AG04450 (cell line): Measurements from ENCODE around the gene TTC6. TPM values are rescaled to one million over a fixed set of nuclear protein-coding genes. Genes with fewer than 3 reads are reported as not detected.

Experiments used
- CTCF ChIA-PET: fragments of 300-600, 350-600 bp; formaldehyde crosslinking; extraction: SDS; loops from one replicate; lab custom pipeline; 2022; ENCODE audit warnings: antibody characterized with exemption, inconsistent platforms; lab: Charles Lee
- POLR2A ChIA-PET: fragments of 350-600 bp; formaldehyde crosslinking; extraction: SDS; loops from one replicate; lab custom pipeline; 2021; ENCODE audit warnings: antibody characterized with exemption, inconsistent platforms; lab: Yijun Ruan, JAX
- DNase-seq: peaks from one replicate; pipeline ENCODE4 v3.0.0-alpha.2; 2011; ENCODE audit warnings: low read depth, low spot score
- H3K27ac ChIP-seq: one replicate; pipeline ENCODE4 v1.5.1; 2012; ENCODE audit warnings: low read depth, low read length, control low read depth
- H3K27me3 ChIP-seq: one replicate; pipeline ENCODE4 v1.6.0; 2012; ENCODE audit warnings: low read length; ENCODE audit not compliant: control insufficient read depth, insufficient read depth
- H3K4me3 ChIP-seq: 2 replicates; pipeline ENCODE4 v1.5.1; 2011; ENCODE audit warnings: mild to moderate bottlenecking, low read depth, low read length, control low read depth
- H3K9me3 ChIP-seq: 2 replicates; pipeline ENCODE4 v1.5.1; 2012; ENCODE audit warnings: low read length; ENCODE audit not compliant: control insufficient read depth, insufficient read depth
- polyA plus RNA-seq: library from polyadenylated mRNA; depleted of rRNA; stranded (reverse); fragments of >200 nt; gene quantifications from 2 replicates; pipeline ENCODE4 v1.2.3, GENCODE V29; 2011
- TF ChIP-seq, protein P1 (sequence below): IDR thresholded peaks from 2 replicates; pipeline ENCODE4 v1.5.1; 2011; ENCODE audit warnings: low read depth, low read length, control low read depth, inconsistent platforms

Gene TTC6
- polyA plus RNA-seq, 1 experiment, result not detected

DNA sequence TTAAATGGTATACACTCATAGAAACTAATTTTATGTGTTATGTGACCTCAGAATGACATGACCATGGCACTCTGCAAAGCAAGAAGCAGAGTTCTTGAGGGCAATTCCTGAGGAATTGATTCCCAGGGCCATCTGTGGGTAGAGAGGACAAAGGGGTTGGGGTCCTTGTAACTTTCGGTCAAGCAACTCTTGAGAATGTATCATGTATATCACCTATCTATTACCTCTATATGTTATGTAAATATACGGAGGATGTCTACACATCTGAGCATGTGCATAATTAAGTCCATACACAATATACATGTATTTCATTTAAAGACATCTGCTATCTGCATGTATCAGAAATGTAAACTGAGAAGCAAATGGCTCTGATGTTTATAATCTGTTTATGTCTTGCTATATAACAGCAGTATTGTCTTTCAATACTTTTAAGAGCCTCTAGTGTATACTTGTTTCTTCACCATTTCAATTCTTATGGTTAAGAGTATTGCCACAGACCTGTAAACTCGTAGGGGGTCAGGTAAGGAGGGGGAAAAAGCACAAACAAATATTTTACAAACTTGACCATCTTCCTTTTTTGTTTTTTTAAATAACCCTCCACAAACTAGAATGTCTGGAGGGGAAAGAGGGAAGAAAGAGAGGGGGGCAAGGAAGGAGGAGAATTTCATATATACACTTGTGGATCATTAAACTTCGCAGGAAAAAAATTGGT, 4.8 kb upstream of the TTC6 start:
- H3K27me3 ChIP-seq, result peaks cover 76% of the 10 kb centered on the region
- no peak overlapping the region for H3K27ac ChIP-seq
- TF ChIP-seq, protein P1, sequence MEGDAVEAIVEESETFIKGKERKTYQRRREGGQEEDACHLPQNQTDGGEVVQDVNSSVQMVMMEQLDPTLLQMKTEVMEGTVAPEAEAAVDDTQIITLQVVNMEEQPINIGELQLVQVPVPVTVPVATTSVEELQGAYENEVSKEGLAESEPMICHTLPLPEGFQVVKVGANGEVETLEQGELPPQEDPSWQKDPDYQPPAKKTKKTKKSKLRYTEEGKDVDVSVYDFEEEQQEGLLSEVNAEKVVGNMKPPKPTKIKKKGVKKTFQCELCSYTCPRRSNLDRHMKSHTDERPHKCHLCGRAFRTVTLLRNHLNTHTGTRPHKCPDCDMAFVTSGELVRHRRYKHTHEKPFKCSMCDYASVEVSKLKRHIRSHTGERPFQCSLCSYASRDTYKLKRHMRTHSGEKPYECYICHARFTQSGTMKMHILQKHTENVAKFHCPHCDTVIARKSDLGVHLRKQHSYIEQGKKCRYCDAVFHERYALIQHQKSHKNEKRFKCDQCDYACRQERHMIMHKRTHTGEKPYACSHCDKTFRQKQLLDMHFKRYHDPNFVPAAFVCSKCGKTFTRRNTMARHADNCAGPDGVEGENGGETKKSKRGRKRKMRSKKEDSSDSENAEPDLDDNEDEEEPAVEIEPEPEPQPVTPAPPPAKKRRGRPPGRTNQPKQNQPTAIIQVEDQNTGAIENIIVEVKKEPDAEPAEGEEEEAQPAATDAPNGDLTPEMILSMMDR, result no peak
- ChIA-PET POLR2A (no interaction called here), CTCF (interaction anchor here (0.6 to 1.8 kb wide), 4 partner anchors 8 to 360 kb away, joined by 3 to 7 read pairs (median 4); no protein-coding TSS in a partner anchor)
- H3K9me3 ChIP-seq, result peaks cover 22% of the 10 kb centered on the region; the same call in 1 of the 2 replicates
- no peak overlapping the region for H3K4me3 ChIP-seq
- no peak for DNase-seq

DNA sequence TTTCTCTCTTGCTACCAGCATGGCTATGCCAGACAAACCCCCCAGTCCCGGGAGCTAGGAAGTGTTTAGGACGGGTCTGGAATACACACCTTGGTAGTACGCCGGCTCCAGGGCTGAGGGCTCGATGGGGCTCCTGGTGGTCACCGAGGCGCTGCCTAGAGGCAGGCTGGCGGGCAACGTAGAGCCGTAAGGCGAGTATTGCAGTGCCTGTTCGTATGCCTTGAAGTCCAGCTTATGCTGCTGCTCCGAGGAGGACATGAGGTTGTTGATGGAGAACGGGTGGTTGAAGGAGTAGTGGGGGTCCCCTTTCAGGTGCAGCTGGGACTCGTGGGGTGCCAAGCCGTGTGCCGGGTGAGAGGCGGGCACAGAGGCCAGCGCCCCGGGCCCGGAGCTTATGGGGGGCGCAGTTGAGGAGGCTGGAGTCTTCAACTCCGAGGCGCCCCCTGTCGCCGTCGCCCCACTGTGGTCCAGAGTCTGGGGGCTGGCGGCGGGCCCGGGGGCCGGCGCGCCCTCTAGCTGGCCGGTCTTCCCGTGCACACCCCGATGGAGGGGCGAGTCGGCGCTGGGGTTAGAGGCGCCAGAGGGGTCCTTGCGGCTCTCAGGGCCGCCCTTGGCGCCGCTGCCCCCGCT, 4.0 kb upstream of the TTC6 start:
- POLR2A ChIA-PET, result no interaction called here
- Histone ChIP-seq H3K27me3 (peaks cover 76% of the 10 kb centered on the region), H3K9me3 (peaks cover 22% of the 10 kb centered on the region; the same call in 1 of the 2 replicates), H3K27ac (no peak overlapping the region), H3K4me3 (no peak overlapping the region)
- TF ChIP-seq, protein P1, result no peak
- no peak for DNase-seq
- CTCF ChIA-PET, result interaction anchor here (0.6 to 1.1 kb wide), 3 partner anchors 117 to 360 kb away, joined by 3 to 4 read pairs (median 3); no protein-coding TSS in a partner anchor

DNA sequence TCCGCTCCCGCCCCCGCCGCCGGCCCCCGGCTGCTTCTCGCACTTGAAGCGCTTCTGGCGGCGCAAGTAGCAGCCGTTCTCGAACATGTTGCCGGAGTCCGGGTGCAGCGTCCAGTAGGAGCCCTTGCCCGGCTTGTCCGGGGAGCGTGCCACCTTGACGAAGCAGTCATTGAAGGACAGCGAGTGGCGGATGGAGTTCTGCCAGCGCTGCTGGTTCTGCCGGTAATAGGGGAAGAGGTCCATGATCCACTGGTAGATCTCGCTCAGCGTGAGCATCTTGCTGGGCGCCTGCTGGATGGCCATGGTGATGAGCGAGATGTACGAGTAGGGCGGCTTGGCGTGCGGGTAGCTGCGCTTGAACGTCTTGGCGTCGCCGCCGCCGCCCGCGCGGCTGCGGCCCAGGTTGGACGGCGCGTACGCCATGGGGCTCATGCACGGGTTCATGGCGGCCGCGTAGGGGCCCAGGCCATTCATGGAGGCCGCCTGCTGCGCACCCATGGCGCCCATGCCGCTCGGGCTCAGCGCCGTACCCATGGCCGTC, 3.4 kb upstream of the TTC6 start:
- H3K27me3 ChIP-seq, result peaks cover 77% of the 10 kb centered on the region
- no peak for DNase-seq
- H3K9me3 ChIP-seq, result peaks cover 22% of the 10 kb centered on the region; the same call in 1 of the 2 replicates
- TF ChIP-seq, protein P1, result no peak
- no peak overlapping the region for H3K4me3 ChIP-seq
- no peak overlapping the region for H3K27ac ChIP-seq
- ChIA-PET CTCF (interaction anchor here (0.5 to 1.1 kb wide), 2 partner anchors 117 to 393 kb away, joined by 3 to 6 read pairs; no protein-coding TSS in a partner anchor), POLR2A (no interaction called here)

DNA sequence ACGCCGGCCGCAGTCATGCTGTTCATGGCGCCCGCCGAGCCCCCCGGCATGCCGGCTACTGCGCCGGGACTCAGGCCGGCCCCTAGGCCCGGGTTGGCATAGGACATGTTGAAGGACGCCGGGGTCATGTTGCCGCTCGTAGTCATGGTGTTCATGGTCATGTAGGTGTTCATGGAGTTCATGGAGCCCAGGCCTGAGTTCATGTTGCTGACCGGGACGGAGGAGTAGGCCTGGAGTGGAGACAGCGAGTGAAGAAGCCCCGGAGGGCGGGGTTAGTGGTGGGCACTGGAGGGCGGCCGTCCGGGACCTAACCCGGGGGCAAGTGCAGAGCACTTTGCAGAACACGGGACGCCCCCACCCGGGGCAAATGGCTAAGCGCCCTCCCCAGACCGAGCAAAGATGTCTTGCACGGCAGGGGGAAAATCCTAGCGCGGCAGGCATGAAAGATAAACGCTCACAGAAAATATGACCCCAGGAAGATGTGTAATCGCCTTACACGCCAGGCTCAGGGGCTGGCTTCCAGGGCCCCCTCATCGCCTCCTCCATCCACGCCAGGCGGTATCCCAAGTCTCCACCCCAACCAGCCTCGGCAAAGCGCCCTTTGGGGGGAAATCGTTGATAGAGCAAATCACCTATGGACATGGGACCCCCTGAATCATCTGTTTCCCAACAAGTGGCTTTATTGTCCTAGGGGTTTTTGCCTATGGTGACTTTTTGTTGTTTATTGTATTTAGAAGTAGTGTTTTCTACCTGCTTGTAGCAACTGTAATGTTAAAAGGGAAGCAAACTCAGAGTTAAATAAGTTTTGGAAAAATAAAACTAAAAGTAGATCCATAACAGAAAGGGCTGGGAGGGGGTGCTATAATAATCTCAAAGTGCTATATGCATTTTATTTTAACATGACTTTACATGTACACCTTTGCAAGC, 2.7 kb upstream of the TTC6 start:
- H3K9me3 ChIP-seq, result peaks cover 22% of the 10 kb centered on the region; the same call in 1 of the 2 replicates
- no peak for DNase-seq
- TF ChIP-seq, protein P1, result no peak
- H3K27me3 ChIP-seq, result peaks cover 77% of the 10 kb centered on the region
- no peak overlapping the region for H3K27ac ChIP-seq
- POLR2A ChIA-PET, result no interaction called here
- no peak overlapping the region for H3K4me3 ChIP-seq
- CTCF ChIA-PET, result interaction anchor here (0.5 to 2.6 kb wide), 19 partner anchors 16 to 394 kb away, joined by 3 to 48 read pairs (median 4); no protein-coding TSS in a partner anchor
